Small intestine (tissue), 7 donors: ENCODE measurements around the gene ZNF358. TPM values are rescaled to one million over a fixed set of nuclear protein-coding genes. Genes with fewer than 3 reads are reported as not detected.

ENCODE experiments used
- DNase-seq, 2 donors: peaks; one replicate each; pipeline versions ENCODE4 v3.0.0 to v3.0.0-alpha.2; 2013
- FAIRE-seq: peaks from 2 replicates; lab custom pipeline; 2012; peaks lifted over from hg19 to GRCh38; lab: Jason Lieb, UNC
- H3K27ac ChIP-seq, 3 donors: one replicate each; pipeline ENCODE4 v1.5.1; 2013; ENCODE audit warnings: low read length in 2 of 3, mild to moderate bottlenecking in 2 of 3, control low read depth in 1 of 3, inconsistent platforms in 1 of 3, low read depth in 1 of 3, moderate library complexity in 1 of 3
- H3K27me3 ChIP-seq, 3 donors: one replicate each; pipeline ENCODE4 v1.6.1; 2013; ENCODE audit warnings: low read length in 3 of 3, inconsistent platforms in 1 of 3; ENCODE audit not compliant: control insufficient read depth in 3 of 3, insufficient read depth in 3 of 3
- H3K36me3 ChIP-seq, 3 donors: one replicate each; pipeline ENCODE4 v1.6.1; 2013; ENCODE audit warnings: low read length in 3 of 3, inconsistent platforms in 1 of 3, low read depth in 1 of 3, mild to moderate bottlenecking in 1 of 3, moderate library complexity in 1 of 3; ENCODE audit not compliant: control insufficient read depth in 3 of 3, insufficient read depth in 2 of 3
- H3K4me1 ChIP-seq, 3 donors: one replicate each; pipeline ENCODE4 v1.6.1; 2013; ENCODE audit warnings: low read length in 2 of 3, inconsistent platforms in 1 of 3, low read depth in 1 of 3, mild to moderate bottlenecking in 1 of 3, moderate library complexity in 1 of 3; ENCODE audit not compliant: control insufficient read depth in 3 of 3, insufficient read depth in 2 of 3
- H3K4me3 ChIP-seq, 3 donors: one replicate each; pipeline ENCODE4 v1.5.1; 2013; ENCODE audit warnings: low read length in 3 of 3, control low read depth in 1 of 3, inconsistent platforms in 1 of 3, low read depth in 1 of 3, mild to moderate bottlenecking in 1 of 3, moderate library complexity in 1 of 3
- H3K9me3 ChIP-seq, 2 donors: one replicate each; pipeline ENCODE4 v1.6.1; 2013; ENCODE audit warnings: low read depth in 1 of 2, low read length in 1 of 2; ENCODE audit not compliant: control insufficient read depth in 2 of 2, insufficient read depth in 1 of 2
- WGBS, 3 donors: extraction: QIAGEN DNeasy Blood & Tissue Kit; methylation state at CpG; one replicate each; pipeline ENCODE4 v1.1.7; 2013; 5-methylcytosine and 5-hydroxymethylcytosine counted together
- polyA plus RNA-seq, 4 donors: library from polyadenylated mRNA; stranded (reverse) in 3 of 4; unstranded in 1 of 4; fragments of 200-250 nt in 3 of 4; fragments of 120-200 nt in 1 of 4; gene quantifications; one replicate each; pipeline versions ENCODE4 v1.2.1 to v1.2.3, GENCODE V29; 2013
- donor health status: healthy with polysubstance abuse.
- donor health status: control.
- donor health status: control.
- donor health status: Bipolar disorder and iron deficiency.
- donor health status: healthy.

Gene ZNF358
- polyA plus RNA-seq, 4 donors: 37.3 to 77.5 (median 71.9) TPM

DNA sequence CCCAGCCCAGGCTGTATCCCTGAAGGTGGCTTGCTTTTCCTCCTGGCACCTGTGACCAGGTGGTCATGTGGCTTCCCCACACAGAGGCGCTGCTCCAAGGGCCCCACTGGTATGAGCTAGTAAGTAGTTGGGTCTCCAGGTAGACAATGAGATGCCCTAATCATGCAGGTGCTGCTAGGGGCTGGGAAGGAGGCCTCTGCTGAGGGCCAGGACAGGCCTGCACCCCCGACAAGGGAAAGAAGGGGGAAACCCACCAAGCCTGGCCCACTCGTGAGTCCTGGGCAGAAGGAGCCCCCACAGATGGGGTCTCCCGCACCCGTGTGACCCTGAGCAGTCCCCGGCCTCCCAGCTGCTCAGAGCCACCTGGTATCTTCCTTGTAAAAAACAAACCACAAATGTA is 40.2 kb upstream of the ZNF358 start:
- Histone ChIP-seq H3K27me3 (no peaks in the 10 kb centered on the region), H3K4me3 (no peak overlapping the region), H3K27ac (no peak overlapping the region), H3K4me1 (no peaks in the 10 kb centered on the region), H3K36me3 (peaks cover 0 to 41% (median 3%) of the 10 kb centered on the region in 3 donors), H3K9me3 (no peaks in the 10 kb centered on the region)
- FAIRE-seq: no peak
- whole genome bisulfite sequencing, 3 donors: 86 to 95% (median 93%) methylated on average over 5 to 6 of the region's 6 CpGs
- no peak for DNase-seq

DNA sequence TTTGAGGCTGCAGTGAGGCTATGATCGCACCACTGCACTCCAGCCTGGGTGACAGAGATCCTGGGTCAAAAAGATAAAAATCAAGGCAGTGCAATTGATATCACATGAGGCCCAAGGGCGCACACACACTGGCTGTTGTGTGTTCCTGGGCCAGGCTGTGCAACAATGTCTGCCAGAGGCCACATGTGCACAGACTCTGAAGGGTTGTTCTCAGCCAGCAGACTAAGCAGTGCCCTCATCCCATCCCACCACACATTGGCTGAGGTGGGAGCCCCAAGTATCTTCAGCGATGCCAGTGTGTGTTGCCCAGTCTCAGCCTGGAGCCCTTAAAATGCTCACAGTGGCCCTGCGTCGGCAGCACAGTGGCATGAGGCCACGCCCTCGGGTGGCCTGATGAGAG is 39.7 kb upstream of the ZNF358 start:
- H3K4me3 ChIP-seq: no peak overlapping the region
- H3K36me3 ChIP-seq: peaks cover 0 to 35% (median 3%) of the 10 kb centered on the region in 3 donors
- 67 to 72% (median 71%) methylated on average over 7 of the region's 7 CpGs for WGBS, 3 donors
- H3K9me3 ChIP-seq: no peaks in the 10 kb centered on the region
- H3K27me3 ChIP-seq: no peaks in the 10 kb centered on the region
- DNase-seq: no peak
- no peaks in the 10 kb centered on the region for H3K4me1 ChIP-seq
- no peak for FAIRE-seq
- H3K27ac ChIP-seq: no peak overlapping the region

DNA sequence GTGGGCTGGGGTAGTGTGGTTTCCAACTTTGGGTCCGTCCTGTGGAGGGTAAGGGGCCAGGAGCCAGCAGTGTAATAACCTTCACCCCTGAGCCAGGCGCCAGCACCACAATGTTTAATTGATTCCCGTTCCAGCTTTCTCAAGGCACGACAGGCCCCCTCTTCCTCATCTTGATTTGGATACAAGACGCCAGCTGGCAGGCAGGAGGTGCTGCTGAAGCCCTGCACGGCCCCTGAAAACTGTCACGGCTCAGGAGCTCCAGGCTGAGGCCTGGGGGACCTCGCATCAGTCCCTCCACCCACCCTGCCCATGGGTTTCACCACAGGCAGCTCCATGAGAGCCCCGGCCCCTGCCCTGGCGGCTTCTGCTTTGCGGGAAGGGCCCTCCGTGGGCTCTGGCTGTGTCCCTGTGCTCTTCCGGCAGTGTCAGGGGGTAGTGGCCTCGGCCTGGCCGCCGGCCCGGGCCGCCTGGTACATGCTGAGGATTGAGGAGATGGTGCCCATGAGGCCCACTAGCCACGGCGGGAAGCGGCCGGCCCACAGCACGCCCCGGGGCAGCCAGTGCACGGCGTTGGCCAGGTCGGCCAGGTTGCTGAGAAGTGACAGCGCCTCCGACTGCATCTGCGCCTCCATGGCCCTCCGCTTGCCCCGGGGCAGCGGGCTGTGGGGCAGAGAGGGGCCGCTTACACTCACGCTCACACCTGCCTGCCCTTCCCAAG is 39.0 kb upstream of the ZNF358 start:
- H3K27ac ChIP-seq: no peak overlapping the region

DNA sequence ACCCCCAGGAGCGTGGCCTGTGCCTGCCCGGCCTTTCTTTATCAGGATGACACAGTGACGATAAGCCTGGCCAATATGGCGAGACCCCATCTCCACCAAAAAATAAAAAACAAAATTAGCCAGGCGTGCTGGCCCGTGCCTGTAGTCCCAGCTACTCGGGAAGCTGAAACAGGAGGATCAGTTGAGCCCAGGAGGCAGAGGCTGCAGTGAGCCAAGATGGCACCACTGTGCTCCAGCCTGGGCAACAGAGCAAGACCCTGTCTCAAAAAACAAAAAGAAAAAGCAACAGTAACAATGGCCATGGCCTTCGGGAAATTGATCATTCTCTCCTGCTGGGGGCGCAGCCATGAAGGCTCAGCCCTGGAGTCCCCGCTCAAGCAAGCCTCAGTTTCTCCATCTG is 38.1 kb upstream of the ZNF358 start:
- H3K27me3 ChIP-seq: no peaks in the 10 kb centered on the region
- DNase-seq (no peak), FAIRE-seq (no peak)
- peaks cover 0 to 3% (median 0%) of the 10 kb centered on the region in 3 donors for H3K4me1 ChIP-seq
- H3K27ac ChIP-seq: no peak overlapping the region
- no peaks in the 10 kb centered on the region for H3K9me3 ChIP-seq
- peaks cover 0 to 31% (median 0%) of the 10 kb centered on the region in 3 donors for H3K36me3 ChIP-seq
- no peak overlapping the region for H3K4me3 ChIP-seq
- 83 to 91% (median 89%) methylated on average over 10 of the region's 10 CpGs for WGBS, 3 donors

More for the DNA sequence above, 39.0 kb upstream of the ZNF358 start:
- WGBS, 3 donors: 80 to 92% (median 84%) methylated on average over 23 to 35 of the region's 35 CpGs
- DNase-seq (no peak), FAIRE-seq (no peak)
- H3K9me3 ChIP-seq: no peaks in the 10 kb centered on the region
- peaks cover 0 to 31% (median 1%) of the 10 kb centered on the region in 3 donors for H3K36me3 ChIP-seq
- no peaks in the 10 kb centered on the region for H3K27me3 ChIP-seq
- no peak overlapping the region for H3K4me3 ChIP-seq
- no peaks in the 10 kb centered on the region for H3K4me1 ChIP-seq

DNA sequence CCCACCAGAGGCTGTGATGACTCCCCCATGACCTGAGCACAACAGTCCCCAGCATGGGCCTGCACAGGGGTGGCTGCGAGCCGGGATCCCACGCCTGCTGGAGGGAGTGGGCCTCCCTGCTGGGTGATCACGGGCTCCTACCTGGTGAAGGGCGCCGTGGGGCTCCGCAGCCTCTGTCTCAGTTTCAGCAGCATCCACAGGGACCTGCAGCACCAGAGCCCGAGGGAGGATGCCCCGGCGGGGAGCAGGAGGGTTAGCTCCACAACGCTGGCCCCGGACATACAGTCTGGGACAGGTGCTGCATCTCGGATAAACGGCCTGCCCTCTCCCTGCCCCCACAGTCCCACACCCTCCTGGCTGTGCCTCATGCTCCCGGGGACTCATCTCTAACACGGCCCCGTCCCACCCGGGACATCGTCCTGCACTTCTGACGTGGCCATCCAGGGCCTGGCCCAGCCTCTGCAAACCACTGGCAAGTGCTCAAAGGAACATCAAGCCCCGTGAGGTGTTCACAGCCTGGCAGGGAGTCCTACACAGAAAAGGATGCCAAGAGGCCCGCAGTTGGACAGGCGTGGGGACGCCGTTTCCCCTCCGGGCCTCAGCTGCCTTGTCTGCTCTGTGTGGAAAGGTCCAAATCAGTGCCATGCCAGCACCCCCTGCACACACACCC is 37.6 kb upstream of the ZNF358 start:
- FAIRE-seq (no peak), DNase-seq (no peak)
- Histone ChIP-seq H3K9me3 (no peaks in the 10 kb centered on the region), H3K27me3 (no peaks in the 10 kb centered on the region), H3K36me3 (peaks cover 0 to 26% (median 0%) of the 10 kb centered on the region in 3 donors), H3K4me3 (no peak overlapping the region), H3K27ac (no peak overlapping the region), H3K4me1 (peaks cover 0 to 6% (median 2%) of the 10 kb centered on the region in 3 donors)
- 76 to 79% (median 78%) methylated on average over 24 to 26 of the region's 26 CpGs for WGBS, 3 donors

DNA sequence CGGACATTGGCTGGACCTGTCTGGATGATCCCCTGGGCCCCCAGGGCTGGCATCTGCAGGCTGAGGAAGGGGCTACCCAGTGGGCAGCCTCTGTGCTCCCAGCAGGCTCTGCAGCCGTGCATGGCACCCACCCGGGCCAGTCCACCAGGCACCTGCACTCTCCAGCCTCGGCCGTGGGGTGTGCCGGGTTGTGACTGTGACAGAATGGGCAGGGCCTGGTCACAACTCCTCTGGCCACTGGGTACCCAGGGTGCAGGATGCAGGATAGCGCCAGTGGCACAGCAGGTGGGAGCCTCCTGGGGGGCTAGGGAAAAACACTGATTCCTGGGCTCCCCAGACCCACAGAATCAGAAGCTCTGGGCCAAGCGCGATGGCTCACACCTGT is 37.1 kb upstream of the ZNF358 start:
- WGBS, 3 donors: 81 to 90% (median 88%) methylated on average over 9 of the region's 9 CpGs
- Histone ChIP-seq H3K4me3 (no peak overlapping the region), H3K4me1 (peaks cover 0 to 11% (median 4%) of the 10 kb centered on the region in 3 donors), H3K27me3 (no peaks in the 10 kb centered on the region), H3K27ac (no peak overlapping the region), H3K9me3 (no peaks in the 10 kb centered on the region), H3K36me3 (peaks cover 0 to 27% (median 0%) of the 10 kb centered on the region in 3 donors)
- no peak for DNase-seq
- FAIRE-seq: no peak

DNA sequence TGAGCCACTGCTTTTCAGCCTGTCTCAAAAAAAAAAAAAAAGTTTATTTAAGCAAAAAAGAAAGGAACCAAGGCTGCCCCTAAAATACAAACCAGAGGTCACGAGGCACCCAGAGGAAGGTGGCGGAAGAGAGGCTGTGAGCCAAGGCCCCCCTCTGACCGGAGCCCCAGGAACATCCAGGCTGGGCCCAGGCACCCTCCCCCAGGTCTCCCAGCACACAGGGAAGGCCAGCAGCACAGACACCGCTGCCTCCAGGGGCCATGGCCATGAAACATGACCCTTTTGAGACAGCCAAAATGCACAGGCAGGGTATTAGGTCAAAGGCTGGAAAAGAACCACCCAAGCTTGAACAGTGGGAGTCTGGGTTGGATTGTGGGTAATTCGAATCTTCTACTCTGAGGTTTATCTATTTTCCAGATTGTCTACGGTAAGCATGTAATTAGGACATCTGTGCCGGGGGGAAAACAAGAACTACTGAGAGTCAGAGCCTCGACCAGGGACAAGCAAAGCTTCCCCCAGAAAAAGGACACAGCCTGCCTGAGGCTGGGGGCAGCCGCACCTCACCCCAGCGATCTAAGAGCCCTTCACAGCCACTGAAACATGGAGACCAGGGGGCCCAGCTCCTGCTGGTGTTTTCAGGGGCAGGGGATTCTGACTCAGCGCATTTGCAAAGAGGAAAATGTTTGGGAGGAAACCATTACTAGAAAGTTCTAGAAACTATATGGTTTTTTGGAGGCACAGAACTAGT is 35.5 kb upstream of the ZNF358 start:
- H3K4me3 ChIP-seq: no peak overlapping the region
- FAIRE-seq (no peak), DNase-seq (no peak)
- H3K36me3 ChIP-seq: peaks cover 0 to 31% (median 0%) of the 10 kb centered on the region in 3 donors
- peak overlapping the region in 1 of 3 donors; percentile 49 for H3K27ac ChIP-seq
- no peaks in the 10 kb centered on the region for H3K9me3 ChIP-seq
- no peaks in the 10 kb centered on the region for H3K27me3 ChIP-seq
- H3K4me1 ChIP-seq: peaks cover 0 to 17% (median 4%) of the 10 kb centered on the region in 3 donors
- WGBS, 3 donors: 75 to 85% (median 83%) methylated on average over 11 of the region's 11 CpGs

DNA sequence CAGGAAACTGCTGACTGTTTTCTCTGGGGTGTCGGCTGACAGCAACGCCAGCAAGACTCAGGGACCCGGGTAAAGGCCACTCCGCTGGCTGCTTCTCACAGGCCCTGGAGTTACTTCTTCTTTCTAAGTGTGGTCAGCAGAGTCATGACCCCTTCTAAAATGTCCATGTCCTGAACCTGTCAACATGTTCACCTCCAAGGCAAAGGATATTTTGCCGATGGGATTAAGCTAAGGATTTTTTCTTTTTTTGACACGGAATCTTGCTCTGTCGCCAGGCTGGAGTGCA is 35.0 kb upstream of the ZNF358 start:
- Histone ChIP-seq H3K4me1 (peaks cover 0 to 17% (median 4%) of the 10 kb centered on the region in 3 donors), H3K9me3 (no peaks in the 10 kb centered on the region), H3K27me3 (no peaks in the 10 kb centered on the region), H3K4me3 (no peak overlapping the region), H3K27ac (no peak overlapping the region), H3K36me3 (peaks cover 0 to 28% (median 0%) of the 10 kb centered on the region in 3 donors)
- DNase-seq (peak in 1 of 2 donors; percentile 20), FAIRE-seq (no peak)
- 69 to 71% (median 70%) methylated on average over 7 of the region's 7 CpGs for WGBS, 3 donors
